Ishikawa (cell line): ENCODE results near the gene CDH23.

Experiments
- RAD21 ChIP-seq: IDR thresholded peaks from 2 replicates; pipeline ENCODE4 v1.6.1; 2012; ENCODE audit warnings: low read depth
- YY1 ChIP-seq: IDR thresholded peaks from 2 replicates; pipeline ENCODE4 v1.6.1; 2012; ENCODE audit warnings: low read depth
- TF ChIP-seq, protein P1 (sequence below): IDR thresholded peaks from 2 replicates; pipeline ENCODE4 v1.6.1; 2012

- TF ChIP-seq YY1, result no peak
- TF ChIP-seq, protein P1, sequence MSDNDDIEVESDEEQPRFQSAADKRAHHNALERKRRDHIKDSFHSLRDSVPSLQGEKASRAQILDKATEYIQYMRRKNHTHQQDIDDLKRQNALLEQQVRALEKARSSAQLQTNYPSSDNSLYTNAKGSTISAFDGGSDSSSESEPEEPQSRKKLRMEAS, result no peak
- TF ChIP-seq RAD21, result no peak
Measured at GRCh38 chr10:71844084-71844483, 447.4 kb downstream of the CDH23 start.
